HL-60 (cell line): Measurements from ENCODE around the gene EGFR.

ENCODE experiments used
- SPI1 ChIP-seq: IDR thresholded peaks from 2 replicates; pipeline ENCODE4 v1.6.1; 2012; ENCODE audit warnings: low read depth, mild to moderate bottlenecking, borderline replicate concordance
- TF ChIP-seq, protein P1 (sequence below): IDR thresholded peaks from one replicate; pipeline ENCODE4 v1.5.1; 2011; ENCODE audit warnings: low read length, control low read depth, inconsistent platforms; ENCODE audit not compliant: insufficient read depth

- TF ChIP-seq SPI1: no peak
- TF ChIP-seq, protein P1, sequence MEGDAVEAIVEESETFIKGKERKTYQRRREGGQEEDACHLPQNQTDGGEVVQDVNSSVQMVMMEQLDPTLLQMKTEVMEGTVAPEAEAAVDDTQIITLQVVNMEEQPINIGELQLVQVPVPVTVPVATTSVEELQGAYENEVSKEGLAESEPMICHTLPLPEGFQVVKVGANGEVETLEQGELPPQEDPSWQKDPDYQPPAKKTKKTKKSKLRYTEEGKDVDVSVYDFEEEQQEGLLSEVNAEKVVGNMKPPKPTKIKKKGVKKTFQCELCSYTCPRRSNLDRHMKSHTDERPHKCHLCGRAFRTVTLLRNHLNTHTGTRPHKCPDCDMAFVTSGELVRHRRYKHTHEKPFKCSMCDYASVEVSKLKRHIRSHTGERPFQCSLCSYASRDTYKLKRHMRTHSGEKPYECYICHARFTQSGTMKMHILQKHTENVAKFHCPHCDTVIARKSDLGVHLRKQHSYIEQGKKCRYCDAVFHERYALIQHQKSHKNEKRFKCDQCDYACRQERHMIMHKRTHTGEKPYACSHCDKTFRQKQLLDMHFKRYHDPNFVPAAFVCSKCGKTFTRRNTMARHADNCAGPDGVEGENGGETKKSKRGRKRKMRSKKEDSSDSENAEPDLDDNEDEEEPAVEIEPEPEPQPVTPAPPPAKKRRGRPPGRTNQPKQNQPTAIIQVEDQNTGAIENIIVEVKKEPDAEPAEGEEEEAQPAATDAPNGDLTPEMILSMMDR: no peak
Measured at GRCh38 chr7:55142919-55143600, 124.2 kb downstream of the EGFR start.
